ENCODE measurements around the gene OR10T2. TPM values are rescaled to one million over a fixed set of nuclear protein-coding genes. Genes with fewer than 3 reads are reported as not detected.

The OR10T2 gene
- total RNA-seq, 4 donors from 2014 or later: not detected

GRCh38 chr1:158425027-158425426, 25.8 kb upstream of the OR10T2 start:
- intact Hi-C loops (cut with DNase I; ENCODE audit: low total_unique reads): no loop called here

GRCh38 chr1:158422212-158422611, 22.9 kb upstream of the OR10T2 start:
- DNase-seq: no peak
- Histone ChIP-seq H3K27ac (no peak overlapping the region), H3K4me1 (no peaks in the 10 kb centered on the region), H3K9me3 (no peaks in the 10 kb centered on the region), H3K27me3 (no peaks in the 10 kb centered on the region), H3K4me3 (no peak overlapping the region), H3K36me3 (no peaks in the 10 kb centered on the region)
- ATAC-seq: no peak
- TF ChIP-seq, protein P1, sequence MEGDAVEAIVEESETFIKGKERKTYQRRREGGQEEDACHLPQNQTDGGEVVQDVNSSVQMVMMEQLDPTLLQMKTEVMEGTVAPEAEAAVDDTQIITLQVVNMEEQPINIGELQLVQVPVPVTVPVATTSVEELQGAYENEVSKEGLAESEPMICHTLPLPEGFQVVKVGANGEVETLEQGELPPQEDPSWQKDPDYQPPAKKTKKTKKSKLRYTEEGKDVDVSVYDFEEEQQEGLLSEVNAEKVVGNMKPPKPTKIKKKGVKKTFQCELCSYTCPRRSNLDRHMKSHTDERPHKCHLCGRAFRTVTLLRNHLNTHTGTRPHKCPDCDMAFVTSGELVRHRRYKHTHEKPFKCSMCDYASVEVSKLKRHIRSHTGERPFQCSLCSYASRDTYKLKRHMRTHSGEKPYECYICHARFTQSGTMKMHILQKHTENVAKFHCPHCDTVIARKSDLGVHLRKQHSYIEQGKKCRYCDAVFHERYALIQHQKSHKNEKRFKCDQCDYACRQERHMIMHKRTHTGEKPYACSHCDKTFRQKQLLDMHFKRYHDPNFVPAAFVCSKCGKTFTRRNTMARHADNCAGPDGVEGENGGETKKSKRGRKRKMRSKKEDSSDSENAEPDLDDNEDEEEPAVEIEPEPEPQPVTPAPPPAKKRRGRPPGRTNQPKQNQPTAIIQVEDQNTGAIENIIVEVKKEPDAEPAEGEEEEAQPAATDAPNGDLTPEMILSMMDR (IDR thresholded peaks at IDR 0.05 in 4 of 5, conservative IDR thresholded peaks at IDR 0.05 in 1 of 5): no peak
- no peak for TF ChIP-seq POLR2A (IDR thresholded peaks at IDR 0.05)
- intact Hi-C loops (cut with DNase I; ENCODE audit: low total_unique reads) (no loop called here), in situ Hi-C loops (cut with MboI; ENCODE audit: low sequenced_read_pairs in 4 of 4) (no loop called here)

More at GRCh38 chr1:158425027-158425426, 25.8 kb upstream of the OR10T2 start:
- DNase-seq (no peak), ATAC-seq (no peak)
- Histone ChIP-seq H3K27ac (no peak overlapping the region), H3K27me3 (no peaks in the 10 kb centered on the region), H3K36me3 (no peaks in the 10 kb centered on the region), H3K4me3 (no peak overlapping the region), H3K9me3 (no peaks in the 10 kb centered on the region), H3K4me1 (no peaks in the 10 kb centered on the region)
- TF ChIP-seq POLR2A (IDR thresholded peaks at IDR 0.05): no peak
- TF ChIP-seq, protein P1 (IDR thresholded peaks at IDR 0.05 in 4 of 5, conservative IDR thresholded peaks at IDR 0.05 in 1 of 5): no peak
- in situ Hi-C loops (cut with MboI; ENCODE audit: low sequenced_read_pairs in 4 of 4): no loop called here

GRCh38 chr1:158417586-158417985, 18.3 kb upstream of the OR10T2 start:
- Histone ChIP-seq H3K4me1 (no peaks in the 10 kb centered on the region), H3K36me3 (no peaks in the 10 kb centered on the region), H3K27ac (no peak overlapping the region), H3K4me3 (no peak overlapping the region), H3K27me3 (no peaks in the 10 kb centered on the region), H3K9me3 (no peaks in the 10 kb centered on the region)
- intact Hi-C loops (cut with DNase I; ENCODE audit: low total_unique reads) (no loop called here), in situ Hi-C loops (cut with MboI; ENCODE audit: low sequenced_read_pairs in 4 of 4) (no loop called here)
- no peak for TF ChIP-seq POLR2A (IDR thresholded peaks at IDR 0.05)
- TF ChIP-seq, protein P1 (IDR thresholded peaks at IDR 0.05 in 4 of 5, conservative IDR thresholded peaks at IDR 0.05 in 1 of 5): no peak
- ATAC-seq (no peak), DNase-seq (no peak)

- intact Hi-C loops (cut with DNase I; ENCODE audit: low total_unique reads): no loop called here
Observed at GRCh38 chr1:158414651-158415345, 15.5 kb upstream of the OR10T2 start.

More at GRCh38 chr1:158414651-158415345, 15.5 kb upstream of the OR10T2 start:
- TF ChIP-seq, protein P1 (IDR thresholded peaks at IDR 0.05 in 4 of 5, conservative IDR thresholded peaks at IDR 0.05 in 1 of 5): no peak
- TF ChIP-seq POLR2A (IDR thresholded peaks at IDR 0.05): no peak
- Histone ChIP-seq H3K27me3 (no peaks in the 10 kb centered on the region), H3K9me3 (no peaks in the 10 kb centered on the region), H3K27ac (no peak overlapping the region), H3K4me3 (no peak overlapping the region), H3K4me1 (no peaks in the 10 kb centered on the region), H3K36me3 (no peaks in the 10 kb centered on the region)
- no peak for ATAC-seq
- in situ Hi-C loops (cut with MboI; ENCODE audit: low sequenced_read_pairs in 4 of 4): no loop called here
- no peak for DNase-seq
